GM21447 (cell line): ENCODE data around the gene RAE1.
"Not testable (repeated sequence)": the region's sequence is repeated elsewhere in the genome, so short reads cannot be mapped to it uniquely, and the experiment has no call there.

ENCODE experiments used
- ATAC-seq: cut with Tn5 transposase; IDR thresholded peaks from one replicate; pipeline ENCODE4 v1.9.1; 2021; ENCODE audit not compliant: unreplicated experiment

Gene RAE1

DNA sequence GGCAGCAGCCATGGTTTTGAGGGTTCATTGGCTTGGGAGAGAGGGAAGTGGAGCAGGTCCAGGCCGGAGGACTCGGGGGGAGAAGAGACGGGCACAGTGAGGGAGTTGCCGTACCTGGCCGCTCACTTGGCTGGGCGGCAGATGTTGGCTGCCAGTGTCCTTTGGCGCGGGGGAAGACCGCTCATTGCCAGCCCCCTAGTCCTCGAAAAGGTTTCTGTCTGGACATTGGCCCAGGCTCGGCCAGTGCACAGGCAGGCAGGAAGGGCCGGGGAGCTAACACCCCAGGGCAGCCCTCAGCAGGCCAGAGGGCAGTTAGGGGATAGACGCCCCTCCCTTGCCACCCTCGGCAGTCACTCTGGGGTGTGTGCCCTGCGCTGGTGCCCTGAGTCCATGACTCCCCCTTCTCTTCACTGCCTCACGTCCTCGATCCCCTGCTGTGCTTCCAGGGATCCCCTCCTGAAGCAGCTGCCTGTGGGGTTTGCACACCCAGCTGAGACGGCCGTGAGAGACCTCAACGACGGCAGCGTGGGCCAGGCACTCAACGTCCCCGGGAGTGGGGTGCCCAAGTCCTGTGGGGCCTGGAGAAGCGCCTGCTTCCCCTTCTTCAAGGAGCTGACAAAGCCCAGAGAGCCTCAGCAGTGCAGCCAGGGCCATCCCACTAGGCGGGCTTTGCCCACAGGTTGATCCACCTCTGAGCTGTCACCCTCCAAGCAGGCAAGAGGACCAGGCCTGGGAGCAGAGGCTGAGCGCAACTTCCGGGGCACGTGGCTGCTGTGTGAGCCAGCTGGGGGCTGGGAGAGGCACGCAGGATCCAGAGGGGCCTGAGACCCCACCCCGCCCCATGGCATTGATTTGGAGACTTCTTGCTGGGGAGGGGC is 60.6 kb downstream of the RAE1 start:
- ATAC-seq, result no peak

DNA sequence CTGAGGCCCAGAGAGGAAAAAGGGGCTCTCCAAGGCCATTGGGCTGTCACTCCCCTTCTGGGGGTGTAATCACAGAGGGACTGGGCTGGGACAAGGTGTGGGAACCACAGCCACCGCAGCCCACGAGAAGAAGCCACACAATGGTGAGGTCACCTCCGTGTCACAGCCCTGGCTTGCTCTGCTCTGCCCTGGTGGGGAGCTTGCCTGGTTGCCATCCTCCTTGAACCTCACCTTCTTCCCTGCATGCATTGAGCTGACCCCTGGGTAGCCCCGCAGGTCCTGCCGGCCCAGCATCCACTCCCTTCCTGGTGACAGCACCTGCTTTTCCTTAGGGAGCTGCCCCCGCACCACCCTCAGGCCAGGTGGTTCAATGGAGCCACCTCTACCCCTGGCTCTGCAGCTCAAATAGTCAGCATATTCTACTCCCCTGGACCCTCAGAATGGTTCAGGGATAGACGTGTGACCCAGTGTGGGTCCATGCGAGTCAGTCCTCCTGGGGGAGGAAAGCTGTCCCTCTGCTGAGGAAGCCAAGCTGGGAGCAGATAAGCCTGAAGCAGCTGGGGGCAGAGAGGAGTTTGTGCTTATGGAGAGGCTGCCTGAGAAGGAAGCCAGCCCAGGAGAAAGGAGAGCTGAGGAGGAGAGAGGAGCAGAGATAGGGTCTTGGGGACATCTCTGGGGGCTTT is 61.4 kb downstream of the RAE1 start:
- no peak for ATAC-seq

DNA sequence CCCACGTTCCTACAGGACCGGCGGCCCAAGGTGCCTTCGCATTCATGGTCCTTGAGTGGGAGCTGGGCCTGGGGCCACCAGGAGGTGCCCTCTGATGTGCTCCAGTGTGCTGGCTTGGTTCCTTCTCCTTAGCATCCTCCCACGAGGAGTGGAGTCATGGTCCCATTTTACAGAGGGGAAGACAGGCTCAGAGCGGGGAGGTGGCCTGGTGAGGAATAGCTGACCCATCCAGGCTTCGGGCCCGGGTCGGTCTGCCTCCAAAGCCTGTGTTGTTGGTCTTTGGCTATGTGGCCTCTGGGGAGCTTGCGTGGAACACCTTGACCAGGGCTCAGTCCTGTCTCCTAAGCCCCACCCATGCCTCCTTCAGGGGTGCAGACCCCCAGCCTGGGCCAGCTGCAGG is 62.9 kb downstream of the RAE1 start:
- ATAC-seq, result no peak

DNA sequence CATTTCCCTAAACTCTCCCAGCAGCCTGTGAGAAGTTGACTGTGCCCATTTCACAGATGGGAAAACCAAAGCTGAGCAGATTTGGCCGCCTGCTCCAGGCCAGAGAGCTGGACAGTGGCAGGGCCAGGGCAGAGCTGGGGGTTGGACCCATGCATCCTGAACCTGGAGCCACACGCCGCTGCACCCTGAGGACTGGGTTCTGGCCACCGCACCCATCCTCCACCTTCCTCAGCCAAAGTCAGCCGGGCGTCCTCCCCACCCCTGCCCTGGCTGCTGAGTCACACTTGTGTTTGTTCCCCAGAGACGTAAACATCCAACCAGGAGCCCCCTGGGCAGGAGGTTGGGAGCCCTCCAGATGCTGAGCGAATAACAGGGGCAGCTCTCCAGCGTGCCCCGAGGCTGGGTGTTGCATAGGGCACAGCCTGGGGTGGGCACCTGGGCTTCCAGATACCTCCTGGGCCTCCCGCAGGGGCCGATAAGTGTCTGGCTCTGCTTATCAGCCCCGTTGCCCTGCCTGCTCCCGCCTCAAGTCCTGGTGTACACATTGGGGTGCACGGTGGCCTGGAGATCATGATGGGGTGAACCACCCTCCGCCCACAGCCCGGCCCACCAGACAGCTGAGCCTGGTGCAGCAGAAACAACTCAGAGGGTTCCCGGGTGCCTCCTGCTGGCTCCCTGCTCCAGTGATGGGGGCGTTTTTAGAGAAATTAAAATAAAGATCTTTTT is 64.0 kb downstream of the RAE1 start:
- ATAC-seq, result no peak

DNA sequence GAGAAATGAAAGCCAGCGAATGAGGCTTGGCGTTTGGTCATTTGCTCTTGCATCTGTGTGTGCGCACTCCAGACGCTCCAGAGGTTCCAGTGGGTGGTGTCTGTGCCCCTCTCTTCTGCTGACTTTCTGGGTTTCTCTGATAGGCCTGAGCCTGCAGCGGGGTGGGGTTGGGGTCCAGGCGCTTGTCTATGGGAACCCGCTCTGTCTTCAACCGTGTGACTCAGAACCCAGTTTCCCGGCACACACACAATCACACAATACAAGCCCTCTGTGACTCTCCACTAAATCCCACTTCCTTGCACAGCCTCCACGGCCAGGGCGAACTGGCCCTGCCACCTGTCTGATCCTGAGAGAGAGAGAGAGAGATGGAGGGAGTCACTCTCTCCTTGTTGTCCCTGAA is 64.7 kb downstream of the RAE1 start:
- ATAC-seq, result no peak

DNA sequence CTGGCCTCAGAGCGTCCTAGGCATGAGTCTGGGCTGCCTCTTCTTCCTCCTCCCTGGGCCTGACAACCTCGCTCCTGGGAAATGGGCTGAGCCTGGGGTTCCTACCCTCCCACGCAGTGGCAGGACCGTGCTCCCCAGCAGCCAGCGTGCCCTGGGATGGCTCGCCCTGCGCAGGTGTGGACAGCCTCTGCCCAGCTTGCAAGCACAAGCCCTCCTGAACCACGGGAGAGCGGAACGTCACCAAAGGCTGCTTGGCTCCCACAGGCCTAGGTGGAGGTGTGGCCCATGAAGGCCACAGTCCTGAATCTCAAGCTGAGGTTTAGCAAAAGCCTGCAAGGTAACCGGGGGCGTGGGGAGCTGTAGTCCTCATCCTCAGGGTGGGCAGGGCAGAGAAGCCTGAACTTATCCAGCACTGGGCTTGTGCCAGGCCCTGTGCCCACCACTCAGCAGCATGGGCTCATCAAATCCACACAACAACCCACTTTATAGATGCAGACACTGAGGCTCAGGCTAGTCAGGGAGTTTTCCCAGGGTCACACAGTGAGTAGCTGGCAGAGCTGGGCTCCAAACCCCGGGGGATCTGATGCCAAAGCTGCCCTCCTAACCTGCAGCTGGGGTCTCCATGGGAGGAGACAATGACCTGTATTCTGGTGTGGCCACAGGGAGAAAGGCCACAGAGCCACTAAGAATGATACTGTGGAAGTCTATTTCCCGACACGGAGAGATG is 65.4 kb downstream of the RAE1 start:
- ATAC-seq, result no peak

DNA sequence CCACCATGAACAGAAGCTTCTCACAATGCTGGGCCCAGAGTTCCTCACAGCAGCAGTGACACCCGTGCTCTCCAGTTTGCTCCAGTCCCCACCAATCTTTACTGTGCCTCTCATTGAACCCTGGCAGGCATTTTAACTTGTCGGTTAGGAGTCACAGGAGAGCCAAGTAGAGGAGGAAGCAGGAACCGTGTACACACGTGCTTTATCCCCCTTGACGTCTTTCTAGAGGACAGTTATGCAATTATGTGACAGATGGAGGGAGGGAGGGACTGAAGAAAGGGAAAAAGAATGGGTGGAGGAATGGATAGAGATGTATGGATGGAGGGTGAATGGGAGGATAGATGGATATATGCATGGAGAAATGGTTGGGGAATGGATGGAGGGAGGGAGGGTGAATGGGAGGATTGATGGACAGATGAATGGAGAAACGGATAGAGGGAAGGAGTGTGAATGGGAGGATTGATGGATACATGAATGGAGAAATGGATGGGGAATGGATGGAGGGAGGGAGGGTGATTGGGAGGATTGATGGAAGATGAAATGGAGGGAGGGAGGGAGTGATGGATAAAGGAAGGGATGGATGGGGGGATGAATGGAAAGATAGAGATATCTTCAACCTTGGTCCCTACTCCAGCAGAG is 66.1 kb downstream of the RAE1 start:
- no peak for ATAC-seq

DNA sequence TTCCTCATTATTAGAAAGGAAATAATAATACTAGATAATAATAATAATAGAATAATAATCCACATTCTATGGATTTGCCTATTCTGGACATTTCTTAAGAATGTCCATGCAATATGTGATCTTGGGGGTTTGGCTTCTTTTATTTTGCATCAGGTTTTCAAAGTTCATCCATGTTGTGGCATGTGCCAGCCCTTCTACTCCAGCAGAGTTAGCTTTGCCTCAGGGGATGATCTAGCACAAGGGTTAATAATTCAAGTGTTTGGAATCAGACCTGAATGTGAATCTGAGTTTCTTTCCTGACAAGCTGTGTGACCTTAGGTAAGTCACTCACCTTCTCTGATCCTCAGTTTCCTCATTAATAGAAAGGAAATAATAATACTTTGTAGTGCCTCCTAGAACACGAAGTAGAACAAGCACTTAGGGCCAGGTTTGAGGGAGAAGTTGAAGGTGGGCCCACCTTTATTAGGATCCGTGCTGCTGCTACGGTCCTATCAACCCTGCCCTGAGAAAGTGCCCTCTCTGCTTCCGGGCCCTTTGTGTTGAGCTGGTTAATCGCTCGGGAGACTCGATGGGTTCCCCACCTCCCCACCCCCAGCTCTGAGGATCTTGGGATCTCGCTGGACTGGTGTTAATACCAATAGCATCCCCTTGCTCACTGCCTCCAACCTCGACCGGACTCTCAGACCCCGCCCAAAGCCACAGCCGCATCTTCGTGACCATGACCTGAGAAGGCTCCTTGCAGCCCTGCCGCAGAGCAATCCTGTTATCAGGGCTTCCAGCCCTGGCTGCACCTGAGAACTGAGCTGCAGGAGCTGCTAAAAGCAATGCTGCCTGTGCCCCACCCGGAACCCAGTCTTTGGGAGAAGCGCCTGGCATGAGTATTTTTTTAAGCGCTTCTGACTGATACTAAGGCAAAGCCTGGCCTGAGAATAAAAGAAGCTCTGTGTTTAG is 67.0 kb downstream of the RAE1 start:
- ATAC-seq, result no peak

DNA sequence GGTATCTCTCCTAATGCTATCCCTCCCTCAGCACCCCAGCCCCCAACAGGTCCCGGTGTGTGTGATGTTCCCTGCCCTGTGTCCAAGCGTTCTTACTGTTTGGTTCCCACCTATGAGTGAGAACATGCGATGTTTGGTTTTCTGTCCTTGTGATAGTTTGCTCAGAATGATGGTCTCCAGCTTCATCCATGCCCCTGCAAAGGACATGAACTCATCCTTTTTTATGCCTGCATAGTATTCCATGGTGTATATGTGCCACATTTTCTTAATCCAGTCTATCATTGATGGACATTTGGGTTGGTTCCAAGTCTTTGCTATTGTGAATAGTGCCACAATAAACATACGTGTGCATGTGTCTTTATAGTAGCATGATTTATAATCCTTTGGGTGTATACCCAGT is 68.4 kb downstream of the RAE1 start:
- ATAC-seq, result not testable (repeated sequence)

DNA sequence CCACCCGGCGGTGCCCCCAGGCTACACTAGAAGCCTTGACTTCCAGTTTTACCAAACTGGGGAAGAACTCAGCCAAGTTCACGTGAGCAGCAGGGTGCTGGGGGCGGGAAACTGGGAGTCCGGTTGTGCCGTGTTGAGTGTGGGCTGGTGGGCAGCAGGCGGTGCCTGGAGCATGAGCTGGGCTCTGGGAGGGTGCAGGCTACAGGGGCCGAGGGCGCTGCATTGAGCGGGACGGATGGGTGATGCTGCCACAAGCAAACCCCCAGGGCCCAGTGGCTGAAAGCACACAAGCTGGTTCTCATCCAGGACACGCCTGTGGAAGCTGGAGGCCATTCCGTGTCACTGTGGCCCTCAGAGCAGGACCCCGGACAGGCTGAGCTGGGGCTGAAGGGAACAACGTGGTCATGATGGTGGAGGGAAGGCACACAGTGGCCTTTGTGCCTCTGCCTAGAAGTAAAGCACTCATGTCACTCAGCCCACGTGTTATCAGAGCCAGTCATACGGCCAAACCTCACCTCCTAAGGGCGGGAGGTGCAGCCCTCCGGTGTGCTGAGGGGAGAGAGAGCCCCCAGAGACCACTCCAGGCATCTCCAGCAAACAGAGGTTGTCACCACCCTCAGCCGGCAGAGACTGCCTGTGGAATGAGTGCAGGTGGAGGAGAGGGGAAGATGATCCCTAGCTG is 69.7 kb downstream of the RAE1 start:
- ATAC-seq, result no peak

DNA sequence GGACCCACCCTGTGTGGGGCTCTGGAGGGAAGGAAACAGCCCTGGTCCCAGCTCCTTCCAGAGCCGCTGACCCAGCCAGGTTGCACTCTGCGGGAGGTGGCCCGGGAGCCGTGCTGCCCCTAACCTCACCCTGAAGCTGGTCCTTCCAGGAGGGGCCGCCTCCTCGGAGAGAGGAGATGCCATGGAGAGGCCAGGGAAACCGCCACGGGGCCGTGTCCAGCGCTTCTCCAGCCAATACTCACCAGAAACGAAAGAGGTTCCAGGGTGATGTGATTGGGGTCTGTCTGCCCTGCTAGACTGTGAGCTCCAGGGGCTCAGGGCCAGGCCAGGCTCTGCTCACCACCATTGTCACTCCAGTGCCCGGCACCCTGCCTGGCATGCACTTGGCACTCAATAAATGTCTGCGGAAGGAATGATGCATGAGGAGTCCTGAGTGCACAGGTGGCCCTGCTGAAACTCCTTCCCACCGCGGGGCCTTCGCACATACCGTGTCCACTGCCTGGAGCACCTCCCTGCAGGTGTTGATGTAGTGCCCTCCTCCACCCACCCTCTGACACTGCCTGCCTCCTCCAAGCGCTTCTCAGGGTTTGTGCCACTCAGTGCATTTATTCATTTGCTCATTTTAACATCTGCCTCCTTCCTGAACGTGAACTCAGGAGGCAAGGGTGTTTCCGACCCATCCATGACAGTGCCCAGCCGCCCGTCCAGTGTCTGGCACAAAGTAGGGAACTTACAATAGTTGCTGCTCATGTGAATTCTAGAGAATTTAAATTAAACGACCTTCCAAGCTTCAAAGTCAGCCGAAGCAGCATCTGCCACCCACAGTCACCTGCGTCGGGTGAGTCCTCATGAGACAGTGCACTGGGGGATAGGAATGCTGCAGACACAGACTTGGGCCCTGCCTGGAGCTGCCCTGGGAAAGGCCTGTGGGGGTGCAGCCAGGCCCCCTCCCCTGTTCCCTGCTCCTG is 70.5 kb downstream of the RAE1 start:
- ATAC-seq, result no peak

DNA sequence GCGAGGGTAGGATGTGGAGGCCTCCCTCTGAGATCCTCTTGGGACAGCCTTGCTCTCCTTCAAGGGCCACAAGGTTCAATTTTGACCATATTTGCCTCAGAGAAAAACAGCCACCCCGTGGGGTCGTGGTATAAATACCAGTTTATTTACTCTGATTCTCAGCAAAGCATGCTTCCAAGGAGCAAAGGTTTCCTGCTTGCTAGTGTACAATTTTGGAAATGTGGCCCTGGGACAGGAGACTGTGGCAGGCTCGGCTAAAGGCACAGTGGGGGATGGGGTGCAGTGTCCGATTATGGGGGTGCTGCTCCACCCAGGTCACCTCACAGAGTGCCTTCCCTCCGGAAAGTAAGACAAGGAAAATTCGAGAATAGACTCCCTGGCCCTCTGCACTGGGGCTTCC is 71.2 kb downstream of the RAE1 start:
- no peak for ATAC-seq

DNA sequence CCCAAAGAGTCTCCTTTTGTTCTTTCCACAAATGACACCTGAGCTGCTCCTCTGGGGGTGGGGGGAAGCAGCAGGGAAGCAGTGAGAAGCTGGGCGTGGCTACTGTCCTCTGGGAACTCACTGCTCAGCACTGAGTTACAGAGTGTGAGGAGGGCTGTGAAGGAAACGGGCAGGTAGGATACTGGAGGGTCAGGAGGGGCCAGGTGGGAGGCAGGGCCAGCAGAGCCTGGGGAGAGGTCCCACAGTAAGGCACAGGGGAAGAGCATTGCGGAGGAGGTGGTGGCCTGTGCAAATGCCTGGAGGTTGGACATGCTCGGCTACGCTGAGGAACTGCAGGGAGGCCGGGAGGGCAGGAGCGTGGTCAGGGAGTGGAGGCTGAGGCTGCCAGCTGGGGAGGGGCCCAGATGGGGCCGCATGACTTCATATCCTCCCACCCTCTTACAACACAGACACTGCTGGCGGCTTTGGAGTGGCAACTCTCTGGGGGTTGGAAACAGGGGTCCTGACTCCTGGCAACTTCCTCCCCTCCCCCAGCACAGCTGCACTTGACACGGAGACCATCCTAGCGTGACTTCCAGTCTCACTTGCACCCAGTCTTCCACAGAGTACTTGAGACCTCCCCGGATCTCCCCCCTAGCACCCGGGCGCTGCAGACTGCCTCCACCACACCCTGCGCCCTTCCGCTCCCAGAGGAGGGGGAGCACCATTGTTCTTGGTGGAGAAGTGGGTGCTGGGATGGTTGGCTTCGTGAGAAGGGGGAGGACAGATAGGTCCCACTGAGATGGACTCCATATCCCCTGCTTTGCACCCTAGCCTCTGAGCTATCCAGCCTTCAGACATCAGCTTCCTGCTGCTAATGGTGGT is 74.3 kb downstream of the RAE1 start:
- no peak for ATAC-seq

DNA sequence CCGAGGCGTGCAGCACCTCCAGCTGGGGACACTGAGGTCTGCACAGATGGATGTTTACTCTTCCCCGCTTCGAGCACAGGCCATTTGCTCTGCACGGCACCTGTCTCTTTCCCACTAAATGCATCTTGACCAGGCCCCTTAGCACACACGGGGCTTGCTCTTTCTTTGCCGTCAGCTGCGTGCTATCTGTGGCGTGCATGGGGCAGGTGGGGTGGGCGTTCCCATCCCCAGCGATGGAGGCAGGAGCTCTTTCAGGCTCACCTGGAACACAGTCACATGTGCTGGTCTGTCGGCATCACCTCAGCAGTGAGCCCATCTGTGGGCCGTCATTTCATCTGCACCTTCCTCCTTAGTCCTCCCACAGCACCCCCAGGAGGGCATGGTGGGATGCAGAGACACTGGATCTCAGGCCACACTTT is 75.2 kb downstream of the RAE1 start:
- no peak for ATAC-seq

DNA sequence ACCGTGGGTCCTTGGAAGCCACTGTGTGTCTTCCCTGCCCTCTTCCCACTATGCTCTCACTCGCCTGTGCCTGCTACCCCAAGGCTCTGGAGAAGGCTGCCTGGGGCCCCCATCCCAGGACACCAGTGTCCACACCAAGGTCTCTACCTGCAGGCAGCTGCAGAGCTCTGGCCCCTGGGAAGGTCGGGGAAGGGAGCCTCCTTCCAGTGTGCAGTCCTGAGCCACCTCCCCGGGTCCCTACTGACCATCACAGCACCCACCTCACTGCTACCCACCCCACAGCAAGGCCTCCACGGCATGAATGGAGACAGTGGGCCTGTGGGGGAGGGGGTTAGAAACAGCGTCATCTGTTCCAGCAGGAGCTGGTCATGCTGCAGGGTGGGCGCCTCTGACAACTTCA is 75.8 kb downstream of the RAE1 start:
- no peak for ATAC-seq

DNA sequence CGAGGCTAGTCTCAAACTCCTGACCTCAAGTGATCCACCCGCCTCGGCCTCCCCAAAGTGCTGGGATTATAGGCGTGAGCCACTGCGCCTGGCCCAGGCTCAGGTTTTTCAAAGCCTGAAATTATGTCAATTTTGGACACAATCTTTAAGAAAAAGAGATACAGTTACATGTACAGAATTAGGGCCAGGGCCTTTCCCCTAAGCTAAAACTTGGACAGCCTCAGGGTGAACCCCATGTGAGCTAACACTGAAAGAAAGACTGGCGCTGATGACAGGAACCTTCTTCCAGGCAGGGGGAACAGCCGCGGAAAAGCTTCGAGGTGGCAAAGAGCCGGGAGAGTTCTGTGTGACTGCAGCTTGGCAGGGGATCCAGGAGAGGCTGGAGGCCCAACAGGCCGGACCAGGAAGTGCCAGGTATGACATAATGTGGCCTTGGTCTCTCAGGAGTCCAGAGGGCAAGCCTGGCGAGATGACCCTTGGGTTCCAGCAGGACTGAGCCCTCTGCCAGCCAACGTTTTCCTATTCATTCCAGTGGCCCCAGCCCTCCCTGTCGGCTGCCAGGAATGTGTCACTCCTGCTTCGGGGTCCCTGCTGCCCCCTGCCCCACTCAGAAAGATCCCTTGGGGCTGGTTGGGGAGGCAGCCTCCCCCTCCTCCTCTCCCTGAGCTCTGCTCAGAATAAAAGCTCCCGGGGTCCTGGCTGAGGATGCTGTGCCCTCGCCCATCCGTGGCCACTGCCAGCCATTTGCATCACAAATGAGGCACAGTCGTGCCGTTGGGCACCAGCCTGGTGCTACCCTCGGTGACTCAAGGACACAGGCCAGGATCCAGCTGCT is 77.5 kb downstream of the RAE1 start:
- no peak for ATAC-seq
